Bronchial epithelial cell (primary cell): Measurements from ENCODE around the gene PDGFA. TPM values are rescaled to one million over a fixed set of nuclear protein-coding genes. Genes with fewer than 3 reads are reported as not detected.

ENCODE experiments used
- DNase-seq: peaks from one replicate; pipeline ENCODE4 v3.0.0-alpha.2; 2010; ENCODE audit warnings: low read depth
- FAIRE-seq: peaks from 2 replicates; lab custom pipeline; 2011; peaks lifted over from hg19 to GRCh38; lab: Jason Lieb, UNC
- H3K27me3 ChIP-seq: 2 replicates; pipeline ENCODE4 v1.5.1; 2011; ENCODE audit warnings: low read length; ENCODE audit not compliant: control insufficient read depth, insufficient read depth
- H3K36me3 ChIP-seq: 2 replicates; pipeline ENCODE4 v1.5.1; 2011; ENCODE audit warnings: low read length; ENCODE audit not compliant: control insufficient read depth, insufficient read depth
- H3K4me3 ChIP-seq: 2 replicates; pipeline ENCODE4 v1.5.1; 2011; ENCODE audit warnings: mild to moderate bottlenecking, low read depth, low read length, control low read depth
- CTCF ChIP-seq: IDR thresholded peaks from 2 replicates; pipeline ENCODE4 v1.5.1; 2011; ENCODE audit warnings: mild to moderate bottlenecking, moderate library complexity, low read length, control low read depth, inconsistent platforms; ENCODE audit not compliant: insufficient read depth, severe bottlenecking
- total RNA-seq: library from RNA; depleted of rRNA; stranded (reverse); fragments of >200 nt; gene quantifications from 2 replicates; pipeline ENCODE4 v1.2.1, GENCODE V29; 2014

Gene PDGFA
- total RNA-seq, 1 donor from 2014 or later, result 64.8 TPM

- DNase-seq (peak; percentile 72), FAIRE-seq (no peak)
- Histone ChIP-seq H3K36me3 (no peaks in the 10 kb centered on the region), H3K4me3 (no peak overlapping the region), H3K27me3 (no peaks in the 10 kb centered on the region)
- no peak for TF ChIP-seq CTCF
Measured at GRCh38 chr7:485188-486081, 34.2 kb downstream of the PDGFA start.

DNA sequence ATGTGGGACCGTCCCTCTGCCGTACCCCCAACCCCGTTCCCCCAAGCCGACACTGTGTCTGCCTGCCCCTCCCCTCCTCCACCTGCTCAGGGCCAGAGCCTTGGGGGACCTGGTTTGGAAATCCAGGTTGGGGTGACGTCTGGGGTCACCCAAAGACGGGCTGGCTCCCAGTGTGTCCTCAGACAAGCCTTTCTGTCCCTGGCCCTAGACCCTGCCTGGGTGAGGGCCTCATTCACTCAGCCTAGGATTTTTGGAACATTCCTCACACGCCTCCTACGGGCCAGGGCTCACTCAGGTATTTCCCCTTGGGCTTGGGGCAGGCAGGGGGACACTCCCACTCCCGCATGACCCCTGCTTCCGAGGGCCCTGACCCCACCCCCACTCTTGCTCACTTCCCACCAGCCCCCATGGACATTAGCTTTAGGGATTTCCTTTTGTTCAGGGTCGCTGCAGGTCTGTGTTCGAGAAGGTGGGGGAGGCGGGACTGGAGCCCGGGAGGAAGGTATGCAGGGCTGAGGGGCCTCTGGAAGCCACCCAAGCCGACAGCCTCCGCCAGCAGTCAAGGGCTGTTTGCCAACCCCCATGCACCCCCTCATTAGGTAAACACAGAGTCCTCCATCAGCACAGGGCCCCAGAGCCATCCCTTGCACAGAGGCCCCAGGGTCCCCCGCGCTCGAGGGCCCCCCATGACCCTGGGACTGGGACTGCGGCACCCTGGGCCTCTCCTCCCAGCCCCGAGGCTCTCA lies 35.1 kb downstream of the PDGFA start:
- FAIRE-seq (no peak), DNase-seq (no peak)
- Histone ChIP-seq H3K36me3 (no peaks in the 10 kb centered on the region), H3K27me3 (no peaks in the 10 kb centered on the region), H3K4me3 (no peak overlapping the region)
- TF ChIP-seq CTCF, result no peak

DNA sequence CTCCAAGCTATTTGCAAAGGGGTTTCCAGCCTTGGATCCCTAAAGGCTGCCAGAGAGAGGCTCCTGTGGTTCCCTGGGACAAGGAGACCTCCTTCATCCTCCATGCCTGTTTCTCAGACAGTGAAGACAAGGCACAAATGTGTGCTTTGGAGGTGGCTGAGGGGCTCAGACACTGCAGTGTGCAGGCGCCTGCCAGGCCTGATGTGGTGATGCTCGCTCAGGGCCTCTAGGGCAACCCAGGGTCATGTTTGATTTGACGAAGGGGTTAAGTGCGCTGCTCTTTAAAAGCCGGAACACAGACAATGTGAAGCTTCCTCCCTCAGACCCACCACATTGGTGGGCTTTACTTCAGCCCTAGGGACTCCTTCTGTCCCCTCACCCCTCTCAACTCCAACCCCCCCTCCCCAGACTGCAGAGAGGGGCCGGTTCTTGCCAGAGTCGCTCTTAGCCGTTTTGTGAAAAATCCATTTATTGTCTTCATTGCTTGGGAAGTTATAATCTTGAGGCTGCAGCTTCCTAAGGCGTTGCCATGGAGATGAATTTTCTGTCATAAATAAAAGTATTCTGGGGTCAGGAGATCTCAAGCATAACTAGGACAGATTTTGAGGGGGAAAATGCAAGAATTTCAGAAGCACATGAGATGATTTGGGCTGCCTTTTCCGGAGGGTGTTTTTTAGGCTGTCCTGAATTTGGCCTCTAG lies 35.8 kb downstream of the PDGFA start:
- DNase-seq (no peak), FAIRE-seq (no peak)
- Histone ChIP-seq H3K36me3 (no peaks in the 10 kb centered on the region), H3K27me3 (no peaks in the 10 kb centered on the region), H3K4me3 (no peak overlapping the region)
- no peak for TF ChIP-seq CTCF

GRCh38 chr7:482521-483083 lies 37.0 kb downstream of the PDGFA start:
- TF ChIP-seq CTCF, result no peak
- Histone ChIP-seq H3K27me3 (no peaks in the 10 kb centered on the region), H3K4me3 (no peak overlapping the region), H3K36me3 (no peaks in the 10 kb centered on the region)
- DNase-seq, result no peak
- FAIRE-seq, result peak; percentile 43

- H3K27me3 ChIP-seq, result no peaks in the 10 kb centered on the region
- no peak for FAIRE-seq
Measured at GRCh38 chr7:481219-481930, 38.3 kb downstream of the PDGFA start.

More at GRCh38 chr7:481219-481930, 38.3 kb downstream of the PDGFA start:
- Histone ChIP-seq H3K36me3 (no peaks in the 10 kb centered on the region), H3K4me3 (no peak overlapping the region)
- TF ChIP-seq CTCF, result no peak
- no peak for DNase-seq
